Stomach (tissue), 4 donors: Measurements from ENCODE around the gene KCNIP4.

ENCODE experiments used
- EP300 ChIP-seq: sonication (generic); formaldehyde crosslinking; IDR thresholded peaks from one replicate; pipeline ENCODE4 v1.6.1; 2017; ENCODE audit warnings: antibody characterized with exemption
- POLR2A ChIP-seq, 4 donors: fragments of 450-650 bp; IDR thresholded peaks; one replicate each; pipeline ENCODE4 v1.6.1; 2016; ENCODE audit warnings: antibody characterized with exemption in 4 of 4, control low read depth in 2 of 4, mild to moderate bottlenecking in 1 of 4, moderate library complexity in 1 of 4
- POLR2AphosphoS5 ChIP-seq, 3 donors: sonication (generic); formaldehyde crosslinking; IDR thresholded peaks; one replicate each; pipeline ENCODE4 v1.6.1; 2016; ENCODE audit warnings: antibody characterized with exemption in 3 of 3
- TF ChIP-seq, protein P1 (sequence below), 7 experiments: fragments of 450-650 bp in 4 of 7; fragments of 200-600 bp in 3 of 7; sonication (generic) in 3 of 7; IDR thresholded peaks; one replicate each; pipeline ENCODE4 v1.5.1; 2016 to 2019; ENCODE audit warnings: antibody characterized with exemption in 7 of 7, control low read depth in 2 of 7, mild to moderate bottlenecking in 1 of 7

DNA sequence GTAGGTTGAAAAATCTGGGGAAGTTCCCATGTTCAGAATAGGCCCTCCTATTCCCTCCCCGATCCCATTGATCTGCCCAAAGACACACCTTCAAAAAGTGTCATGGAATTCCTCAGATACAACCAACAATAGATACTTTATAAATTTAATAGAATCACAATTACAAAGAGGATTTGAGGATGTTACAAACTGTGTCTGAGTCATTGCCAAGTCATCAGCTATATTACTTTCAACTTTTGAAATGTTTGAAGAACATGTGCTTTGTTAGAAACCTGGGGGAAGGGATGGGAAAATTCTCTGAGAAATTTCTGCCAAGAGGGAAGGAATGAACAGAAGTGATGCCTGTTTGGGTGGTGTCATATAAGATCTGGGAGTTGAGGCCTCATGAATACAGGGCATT is 46.7 kb downstream of the KCNIP4 start:
- TF ChIP-seq, protein P1, sequence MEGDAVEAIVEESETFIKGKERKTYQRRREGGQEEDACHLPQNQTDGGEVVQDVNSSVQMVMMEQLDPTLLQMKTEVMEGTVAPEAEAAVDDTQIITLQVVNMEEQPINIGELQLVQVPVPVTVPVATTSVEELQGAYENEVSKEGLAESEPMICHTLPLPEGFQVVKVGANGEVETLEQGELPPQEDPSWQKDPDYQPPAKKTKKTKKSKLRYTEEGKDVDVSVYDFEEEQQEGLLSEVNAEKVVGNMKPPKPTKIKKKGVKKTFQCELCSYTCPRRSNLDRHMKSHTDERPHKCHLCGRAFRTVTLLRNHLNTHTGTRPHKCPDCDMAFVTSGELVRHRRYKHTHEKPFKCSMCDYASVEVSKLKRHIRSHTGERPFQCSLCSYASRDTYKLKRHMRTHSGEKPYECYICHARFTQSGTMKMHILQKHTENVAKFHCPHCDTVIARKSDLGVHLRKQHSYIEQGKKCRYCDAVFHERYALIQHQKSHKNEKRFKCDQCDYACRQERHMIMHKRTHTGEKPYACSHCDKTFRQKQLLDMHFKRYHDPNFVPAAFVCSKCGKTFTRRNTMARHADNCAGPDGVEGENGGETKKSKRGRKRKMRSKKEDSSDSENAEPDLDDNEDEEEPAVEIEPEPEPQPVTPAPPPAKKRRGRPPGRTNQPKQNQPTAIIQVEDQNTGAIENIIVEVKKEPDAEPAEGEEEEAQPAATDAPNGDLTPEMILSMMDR (IDR thresholded peaks at IDR 0.05) = no peak
- no peak for TF ChIP-seq POLR2A (IDR thresholded peaks at IDR 0.05)
- no peak for TF ChIP-seq POLR2AphosphoS5 (IDR thresholded peaks at IDR 0.05)
- TF ChIP-seq EP300 = no peak
